ENCODE data around the gene RHNO1.

The RHNO1 gene

GRCh38 chr12:2912216-2912575, 35.2 kb downstream of the RHNO1 start:
- DNase-seq = no peak

GRCh38 chr12:2919249-2919648, 42.2 kb downstream of the RHNO1 start:
- DNase-seq = no peak

- no peak for DNase-seq
These were observed 45.3 kb downstream of the RHNO1 start for GRCh38 chr12:2922329-2922728.

- no peak for DNase-seq
These were observed 46.0 kb downstream of the RHNO1 start for GRCh38 chr12:2923057-2923456.

- no peak for DNase-seq
These were observed 47.0 kb downstream of the RHNO1 start for GRCh38 chr12:2924019-2924418.

GRCh38 chr12:2925322-2925995, 48.4 kb downstream of the RHNO1 start:
- no peak for DNase-seq

GRCh38 chr12:2930865-2931264, 53.8 kb downstream of the RHNO1 start:
- DNase-seq = no peak

GRCh38 chr12:2933586-2933985, 56.6 kb downstream of the RHNO1 start:
- DNase-seq = no peak

GRCh38 chr12:2934371-2934770, 57.3 kb downstream of the RHNO1 start:
- no peak for DNase-seq

- no peak for DNase-seq
These were observed 59.3 kb downstream of the RHNO1 start for GRCh38 chr12:2936301-2936700.

GRCh38 chr12:2937500-2937899, 60.5 kb downstream of the RHNO1 start:
- DNase-seq = no peak

Measured in hematopoietic multipotent progenitor cell treated with erythropoietin and hydrocortisone succinate and interleukin-3 and kit ligand, for 6 days (in vitro differentiated cells).